DOHH2 (cell line): ENCODE data around the gene LGALS8.

Source experiments
- CTCF ChIP-seq: fragments of 200-600 bp; sonication (generic); IDR thresholded peaks from one replicate; pipeline ENCODE4 v1.5.1; 2014; ENCODE audit warnings: antibody characterized with exemption, mild to moderate bottlenecking, low read depth, low read length; ENCODE audit not compliant: poor library complexity, severe bottlenecking
- EZH2phosphoT487 ChIP-seq: fragments of 200-600 bp; sonication (generic); IDR thresholded peaks from 2 replicates; pipeline ENCODE4 v1.6.1; 2017; ENCODE audit warnings: borderline replicate concordance, mild to moderate bottlenecking, antibody characterized with exemption, low read length, moderate library complexity, mixed read lengths

DNA sequence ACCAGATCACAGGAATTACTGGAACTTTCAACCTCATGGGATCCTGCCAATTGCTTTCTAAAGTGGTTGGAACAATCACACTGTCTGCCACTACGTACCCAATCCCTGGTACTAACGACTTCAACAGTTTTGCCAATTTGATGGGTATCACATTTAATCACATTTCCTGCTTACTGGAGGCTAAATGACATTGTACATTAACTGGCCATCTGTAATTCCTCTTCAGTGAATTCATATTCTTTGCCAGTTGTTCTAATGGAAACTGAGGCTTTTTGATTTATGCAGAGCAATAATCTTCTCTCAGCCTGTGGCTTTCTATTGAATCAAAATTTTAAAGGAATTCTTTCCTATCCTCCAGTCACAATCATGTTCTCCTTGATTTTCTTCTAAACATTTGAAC lies 38.2 kb downstream of the LGALS8 start:
- TF ChIP-seq CTCF (no peak), EZH2phosphoT487 (no peak)
